ENCODE data around the gene FOSL1. TPM values are rescaled to one million over a fixed set of nuclear protein-coding genes. Genes with fewer than 3 reads are reported as not detected.

FOSL1 gene
- total RNA-seq, 1 experiment from 2014 or later, result 33.7 TPM

DNA sequence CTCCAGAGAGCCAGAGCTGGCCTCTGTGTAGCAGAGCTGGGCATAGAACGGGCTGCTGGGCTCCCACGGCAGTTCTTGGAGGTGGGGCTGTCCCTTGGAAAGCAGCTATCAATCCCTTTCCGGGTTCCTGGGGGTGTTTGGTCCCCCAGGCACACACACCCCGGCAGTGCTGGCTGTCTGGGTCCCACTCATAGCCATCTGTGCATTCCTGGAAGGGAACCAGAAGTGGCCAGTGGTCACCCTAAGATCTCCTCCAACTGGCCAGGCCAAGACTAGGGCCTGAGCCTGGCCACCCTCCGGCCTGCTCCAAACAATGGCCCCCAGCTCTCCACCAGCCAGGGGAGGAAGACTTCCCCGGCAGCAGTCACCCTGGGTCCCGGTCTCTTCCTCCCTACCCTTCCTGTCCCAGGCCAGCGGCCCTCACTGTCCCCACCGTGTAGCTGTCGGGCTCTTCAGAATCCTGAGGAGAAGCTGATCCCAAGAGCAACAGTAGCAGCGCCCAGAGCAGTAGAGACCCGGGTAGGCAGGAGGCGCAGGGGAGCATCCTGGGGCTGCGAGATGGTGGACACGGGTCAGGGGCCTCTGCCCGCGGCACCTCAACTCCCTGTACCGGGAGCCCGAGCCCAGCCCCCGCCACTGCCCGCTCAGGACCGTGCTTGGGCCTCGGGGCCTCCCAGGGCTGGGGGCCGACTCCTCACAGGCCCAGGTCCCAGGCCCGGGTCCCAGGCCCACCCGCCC lies 28.2 kb downstream of the FOSL1 start:
- Histone ChIP-seq H2BK12ac (ENCODE audit: insufficient read length, low read depth, low read length) (no peak overlapping the region), H3K14ac (ENCODE audit: insufficient read depth, low read length) (no peak overlapping the region), H3K4me1 (ENCODE audit: insufficient read depth, low read length) (no peaks in the 10 kb centered on the region), H4K20me1 (ENCODE audit: control insufficient read depth, insufficient read depth, insufficient read length) (no peaks in the 10 kb centered on the region), H3K56ac (ENCODE audit: insufficient read length, low read depth, low read length) (no peak overlapping the region), H3K4ac (ENCODE audit: low read depth, low read length) (no peak overlapping the region), H2BK15ac (ENCODE audit: low read depth, low read length) (no peak overlapping the region), H3K79me1 (ENCODE audit: insufficient read depth, low read depth, low read length, poor library complexity, severe bottlenecking) (no peaks in the 10 kb centered on the region), H2BK20ac (ENCODE audit: low read depth, low read length, poor library complexity, severe bottlenecking) (no peak overlapping the region), H2BK5ac (ENCODE audit: insufficient read length, low read length) (no peak overlapping the region), H3K9ac (ENCODE audit: extremely low read depth, insufficient read length, low read length) (no peak overlapping the region), H4K91ac (ENCODE audit: insufficient read length, low read depth, low read length) (no peak overlapping the region), H4K5ac (ENCODE audit: insufficient read length, low read depth, low read length) (no peak overlapping the region), H3K23me2 (ENCODE audit: insufficient read length, low read depth, low read length, poor library complexity, severe bottlenecking) (peaks cover 8% of the 10 kb centered on the region), H3K27me3 (ENCODE audit: insufficient read depth, low read length) (peaks cover 3% of the 10 kb centered on the region; the same call in 1 of the 2 replicates), H3K4me2 (ENCODE audit: insufficient read depth, insufficient read length, low read length) (peak overlapping the region; percentile 91), H3K23ac (ENCODE audit: insufficient read length, low read depth, low read length) (no peak overlapping the region), H3T11ph (ENCODE audit: low read length) (no peak overlapping the region), H2BK120ac (ENCODE audit: low read depth, low read length, poor library complexity, severe bottlenecking) (no peak overlapping the region), H4K8ac (replicated peaks; ENCODE audit: insufficient read length, low read depth, low read length) (no peak overlapping the region), H3K18ac (ENCODE audit: insufficient read length, low read depth, low read length) (no peak overlapping the region), H2AK5ac (ENCODE audit: insufficient read length, low read length) (no peak overlapping the region), H3K27ac (ENCODE audit: insufficient read length, low read depth, low read length) (no peak overlapping the region), H2AFZ (ENCODE audit: low read length) (no peak overlapping the region), H3K9me3 (ENCODE audit: control insufficient read depth, low read depth, low read length) (no peaks in the 10 kb centered on the region), H3K79me2 (ENCODE audit: insufficient read depth, low read length) (no peaks in the 10 kb centered on the region)
- H3K27me3 Mint-ChIP-seq (ENCODE audit: low read depth), result peaks cover 13% of the 10 kb centered on the region
- DNase-seq, result peak; percentile 67
- peaks cover 0 to 3% (median 0%) of the 10 kb centered on the region in 3 experiments; a peak in 2 of 7 replicates for H3K36me3 Mint-ChIP-seq (ENCODE audit: insufficient read depth in 1 of 3, low read depth in 3 of 3)
- H3K27ac Mint-ChIP-seq, result no peak overlapping the region; a peak in 1 of 7 replicates
- peaks cover 15 to 17% of the 10 kb centered on the region in 2 experiments for H3K4me1 Mint-ChIP-seq
- peak overlapping the region; percentile 64 to 68 for H3K4me3 Mint-ChIP-seq
- no CpG with 5 or more reads among the region's 26 CpGs for WGBS (ENCODE audit: extremely low coverage, insufficient read length, low lambda C conversion rate)
- H3K9me3 Mint-ChIP-seq, result no peaks in the 10 kb centered on the region; a peak in 1 of 5 replicates
- TF ChIP-seq, protein P1, sequence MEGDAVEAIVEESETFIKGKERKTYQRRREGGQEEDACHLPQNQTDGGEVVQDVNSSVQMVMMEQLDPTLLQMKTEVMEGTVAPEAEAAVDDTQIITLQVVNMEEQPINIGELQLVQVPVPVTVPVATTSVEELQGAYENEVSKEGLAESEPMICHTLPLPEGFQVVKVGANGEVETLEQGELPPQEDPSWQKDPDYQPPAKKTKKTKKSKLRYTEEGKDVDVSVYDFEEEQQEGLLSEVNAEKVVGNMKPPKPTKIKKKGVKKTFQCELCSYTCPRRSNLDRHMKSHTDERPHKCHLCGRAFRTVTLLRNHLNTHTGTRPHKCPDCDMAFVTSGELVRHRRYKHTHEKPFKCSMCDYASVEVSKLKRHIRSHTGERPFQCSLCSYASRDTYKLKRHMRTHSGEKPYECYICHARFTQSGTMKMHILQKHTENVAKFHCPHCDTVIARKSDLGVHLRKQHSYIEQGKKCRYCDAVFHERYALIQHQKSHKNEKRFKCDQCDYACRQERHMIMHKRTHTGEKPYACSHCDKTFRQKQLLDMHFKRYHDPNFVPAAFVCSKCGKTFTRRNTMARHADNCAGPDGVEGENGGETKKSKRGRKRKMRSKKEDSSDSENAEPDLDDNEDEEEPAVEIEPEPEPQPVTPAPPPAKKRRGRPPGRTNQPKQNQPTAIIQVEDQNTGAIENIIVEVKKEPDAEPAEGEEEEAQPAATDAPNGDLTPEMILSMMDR (conservative IDR thresholded peaks at IDR 0.05), result 0 out of 3 replicates have a peak, but pooled peaks have one; percentile 18

Data from H9 (cell line).